Neural cell (in vitro differentiated cells): Measurements from ENCODE around the gene F2R. TPM values are rescaled to one million over a fixed set of nuclear protein-coding genes. Genes with fewer than 3 reads are reported as not detected.

Experiments
- H2AFZ ChIP-seq: fragments of 200-600, 300-800 bp; sonication (generic), shearing (Covaris generic); 2 replicates; pipeline ENCODE4 v1.6.0; 2014; ENCODE audit warnings: low read depth, mild to moderate bottlenecking, antibody characterized with exemption, low read length, moderate library complexity
- H3F3A ChIP-seq: fragments of 200-600 bp; shearing (Covaris generic); 2 replicates; pipeline ENCODE4 v1.6.1; 2016; ENCODE audit warnings: mild to moderate bottlenecking, moderate library complexity, mixed read lengths, antibody characterized with exemption, low read length; ENCODE audit not compliant: insufficient read depth, poor library complexity, severe bottlenecking
- H3K27ac ChIP-seq: fragments of 200-600, 300-800 bp; sonication (generic), shearing (Covaris generic); 2 replicates; pipeline ENCODE4 v1.5.1; 2014; ENCODE audit warnings: mild to moderate bottlenecking, low read length, moderate library complexity
- H3K27me3 ChIP-seq: fragments of 300-800, 200-600 bp; sonication (generic), shearing (Covaris generic); 2 replicates; pipeline ENCODE4 v1.6.0; 2014; ENCODE audit warnings: mild to moderate bottlenecking, low read depth, low read length, moderate library complexity; ENCODE audit not compliant: insufficient read depth
- H3K36me3 ChIP-seq: fragments of 300-800, 200-600 bp; sonication (generic), shearing (Covaris generic); 2 replicates; pipeline ENCODE4 v1.5.1; 2014; ENCODE audit warnings: mild to moderate bottlenecking, antibody characterized with exemption, low read length, moderate library complexity; ENCODE audit not compliant: insufficient read depth
- H3K4me2 ChIP-seq: fragments of 300-800, 200-600 bp; sonication (generic), shearing (Covaris generic); 2 replicates; pipeline ENCODE4 v1.6.0; 2014; ENCODE audit warnings: mild to moderate bottlenecking, low read length
- H3K4me3 ChIP-seq: fragments of 300-800, 200-600 bp; sonication (generic), shearing (Covaris generic); 2 replicates; pipeline ENCODE4 v1.5.1; 2014; ENCODE audit warnings: mild to moderate bottlenecking, low read length, moderate library complexity
- H3K79me2 ChIP-seq: fragments of 200-600 bp; shearing (Covaris generic); replicated peaks from 2 replicates; pipeline ENCODE4 v1.6.0; 2014; ENCODE audit warnings: mild to moderate bottlenecking, low read length, moderate library complexity; ENCODE audit not compliant: insufficient read depth
- H3K9ac ChIP-seq: fragments of 300-800, 200-600 bp; sonication (generic), shearing (Covaris generic); 2 replicates; pipeline ENCODE4 v1.6.1; 2016; ENCODE audit warnings: mild to moderate bottlenecking, low read length, mixed read lengths
- H3K9me2 ChIP-seq: fragments of 200-600 bp; shearing (Covaris generic); 2 replicates; pipeline ENCODE4 v1.6.1; 2016; ENCODE audit warnings: mild to moderate bottlenecking, low read length, mixed read lengths; ENCODE audit not compliant: insufficient read depth
- H3K9me3 ChIP-seq: fragments of 200-600, 300-800 bp; sonication (generic), shearing (Covaris generic); 2 replicates; pipeline ENCODE4 v1.6.1; 2016; ENCODE audit warnings: mild to moderate bottlenecking, mixed run types, low read length, moderate library complexity, mixed read lengths
- H4K20me1 ChIP-seq: fragments of 200-600 bp; shearing (Covaris generic); 2 replicates; pipeline ENCODE4 v1.6.1; 2016; ENCODE audit warnings: mild to moderate bottlenecking, mixed run types; ENCODE audit not compliant: insufficient read depth
- EP300 ChIP-seq: fragments of 450-650 bp; conservative IDR thresholded peaks from 2 replicates; pipeline ENCODE4 v1.6.1; 2014; ENCODE audit warnings: antibody characterized with exemption, mild to moderate bottlenecking, moderate library complexity; ENCODE audit not compliant: poor library complexity, severe bottlenecking
- EZH2 ChIP-seq: fragments of 200-600, 300-800 bp; shearing (Covaris generic), sonication (generic); IDR thresholded peaks from 2 replicates; pipeline ENCODE4 v1.6.1; 2014; ENCODE audit warnings: antibody characterized with exemption, low read length, borderline replicate concordance, mild to moderate bottlenecking; ENCODE audit not compliant: insufficient read depth, poor library complexity, severe bottlenecking
- MXI1 ChIP-seq: fragments of 450-650 bp; conservative IDR thresholded peaks from 2 replicates; pipeline ENCODE4 v1.6.1; 2014; ENCODE audit warnings: antibody characterized with exemption, mild to moderate bottlenecking; ENCODE audit not compliant: poor library complexity, severe bottlenecking
- POLR2AphosphoS5 ChIP-seq: IDR thresholded peaks from 2 replicates; pipeline ENCODE4 v1.6.1; 2012
- RAD21 ChIP-seq: fragments of 450-650 bp; conservative IDR thresholded peaks from 2 replicates; pipeline ENCODE4 v1.6.1; 2014; ENCODE audit warnings: antibody characterized with exemption, mild to moderate bottlenecking, moderate library complexity
- SMC3 ChIP-seq: fragments of 450-650 bp; conservative IDR thresholded peaks from 2 replicates; pipeline ENCODE4 v1.6.1; 2014; ENCODE audit warnings: antibody characterized with exemption, mild to moderate bottlenecking, moderate library complexity; ENCODE audit not compliant: poor library complexity
- TAF1 ChIP-seq: IDR thresholded peaks from 2 replicates; pipeline ENCODE4 v1.6.1; 2012; ENCODE audit warnings: low read depth
- polyA plus RNA-seq: library from polyadenylated mRNA; depleted of rRNA; stranded (reverse); fragments of >200 nt; gene quantifications from 2 replicates; pipeline ENCODE4 v1.2.3, GENCODE V29; 2014
- TF ChIP-seq, protein P1 (sequence below): IDR thresholded peaks from 2 replicates; pipeline ENCODE4 v1.6.1; 2012; ENCODE audit warnings: borderline replicate concordance
- TF ChIP-seq, protein P2 (sequence below): fragments of 450-650 bp; IDR thresholded peaks from 2 replicates; pipeline ENCODE4 v1.5.1; 2014; ENCODE audit warnings: antibody characterized with exemption, mild to moderate bottlenecking, moderate library complexity; ENCODE audit not compliant: poor library complexity, severe bottlenecking

F2R gene
- polyA plus RNA-seq, 1 donor from 2014 or later = 35.9 TPM

DNA sequence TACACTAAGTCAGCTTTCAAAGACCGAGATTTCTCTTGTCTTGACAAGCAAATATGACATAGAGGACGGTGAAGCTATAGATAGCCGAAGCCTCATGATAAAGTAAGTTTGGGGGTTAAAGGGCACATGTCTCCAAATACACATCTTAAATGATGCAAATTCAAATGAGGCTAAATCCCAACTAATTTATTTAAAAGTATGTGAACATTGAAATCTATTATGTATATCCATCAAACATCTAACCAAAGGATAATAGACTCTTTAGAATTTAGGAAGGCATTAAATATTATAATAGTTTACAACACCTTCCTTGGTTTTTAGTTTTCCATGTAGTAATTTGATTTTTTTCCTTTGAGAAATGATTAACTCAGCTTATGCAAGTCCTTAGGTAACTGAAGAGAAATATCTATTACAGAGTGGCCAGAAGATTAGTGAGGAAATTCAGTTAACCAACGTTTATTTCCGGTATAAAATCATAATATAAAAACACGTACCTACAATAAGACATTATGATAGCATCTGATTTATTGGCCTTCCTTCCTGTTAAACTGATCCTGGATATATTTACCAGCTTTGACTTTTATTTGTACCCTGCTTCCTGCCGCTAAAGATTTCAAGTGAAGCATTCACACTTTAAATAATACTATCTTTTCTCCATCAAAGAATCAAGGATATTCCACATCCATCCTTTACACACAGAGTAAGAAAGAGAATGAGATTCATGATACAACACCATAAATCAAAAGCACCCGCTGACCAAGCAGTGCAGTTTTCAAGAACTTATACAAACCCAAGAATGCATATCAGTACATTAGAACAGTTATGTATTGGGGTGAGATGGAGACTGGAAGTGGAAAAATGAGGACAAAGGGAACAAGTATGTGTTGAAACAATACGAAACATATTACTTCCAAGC, 31.9 kb upstream of the F2R start:
- no peaks in the 10 kb centered on the region for H3K9me2 ChIP-seq

DNA sequence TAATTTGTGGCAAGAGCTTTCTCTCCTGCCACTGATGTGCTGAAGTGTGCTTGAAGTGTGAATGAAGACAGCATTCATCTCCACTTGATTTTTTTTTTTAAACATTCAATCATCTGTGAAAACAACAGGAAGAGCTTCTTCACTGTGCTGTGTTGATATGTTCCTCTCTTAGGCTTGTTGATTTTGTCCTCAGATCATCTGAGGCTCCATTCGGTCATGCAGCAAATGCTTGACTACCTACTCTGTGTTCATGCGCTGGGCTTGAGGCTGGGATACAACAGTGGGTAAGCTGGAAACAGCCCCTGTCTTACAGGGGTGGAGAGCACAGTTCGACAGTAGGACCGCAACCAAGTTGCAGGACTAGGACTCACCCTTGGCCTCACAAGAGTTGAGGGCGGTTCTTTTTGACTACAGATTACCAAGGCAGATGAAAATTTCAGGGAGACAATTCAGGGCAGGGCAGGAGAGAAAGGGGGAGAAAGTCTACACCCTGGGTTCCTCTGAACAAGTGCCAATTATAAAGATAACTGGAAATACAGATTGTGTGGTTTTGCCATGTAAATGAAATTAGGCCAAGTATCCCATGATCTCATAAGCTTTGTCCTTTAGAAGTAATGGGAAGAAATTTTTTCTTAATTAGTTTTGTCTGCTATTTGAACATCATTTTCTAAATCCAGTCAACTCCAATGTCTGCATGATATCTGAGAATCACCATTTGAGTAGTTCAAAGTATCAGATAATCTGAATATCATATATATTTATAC, 31.0 kb upstream of the F2R start:
- no peaks in the 10 kb centered on the region for H3K36me3 ChIP-seq
- no peaks in the 10 kb centered on the region for H3F3A ChIP-seq
- H3K9me3 ChIP-seq = no peaks in the 10 kb centered on the region
- no peaks in the 10 kb centered on the region for H3K27me3 ChIP-seq
- H3K4me3 ChIP-seq = no peak overlapping the region
- no peaks in the 10 kb centered on the region for H3K79me2 ChIP-seq
- no peaks in the 10 kb centered on the region for H3K9me2 ChIP-seq
- H2AFZ ChIP-seq = no peak overlapping the region
- no peak overlapping the region for H3K27ac ChIP-seq
- H3K4me2 ChIP-seq = no peak overlapping the region
- H3K9ac ChIP-seq = no peak overlapping the region
- no peaks in the 10 kb centered on the region for H4K20me1 ChIP-seq
- TF ChIP-seq, protein P1, sequence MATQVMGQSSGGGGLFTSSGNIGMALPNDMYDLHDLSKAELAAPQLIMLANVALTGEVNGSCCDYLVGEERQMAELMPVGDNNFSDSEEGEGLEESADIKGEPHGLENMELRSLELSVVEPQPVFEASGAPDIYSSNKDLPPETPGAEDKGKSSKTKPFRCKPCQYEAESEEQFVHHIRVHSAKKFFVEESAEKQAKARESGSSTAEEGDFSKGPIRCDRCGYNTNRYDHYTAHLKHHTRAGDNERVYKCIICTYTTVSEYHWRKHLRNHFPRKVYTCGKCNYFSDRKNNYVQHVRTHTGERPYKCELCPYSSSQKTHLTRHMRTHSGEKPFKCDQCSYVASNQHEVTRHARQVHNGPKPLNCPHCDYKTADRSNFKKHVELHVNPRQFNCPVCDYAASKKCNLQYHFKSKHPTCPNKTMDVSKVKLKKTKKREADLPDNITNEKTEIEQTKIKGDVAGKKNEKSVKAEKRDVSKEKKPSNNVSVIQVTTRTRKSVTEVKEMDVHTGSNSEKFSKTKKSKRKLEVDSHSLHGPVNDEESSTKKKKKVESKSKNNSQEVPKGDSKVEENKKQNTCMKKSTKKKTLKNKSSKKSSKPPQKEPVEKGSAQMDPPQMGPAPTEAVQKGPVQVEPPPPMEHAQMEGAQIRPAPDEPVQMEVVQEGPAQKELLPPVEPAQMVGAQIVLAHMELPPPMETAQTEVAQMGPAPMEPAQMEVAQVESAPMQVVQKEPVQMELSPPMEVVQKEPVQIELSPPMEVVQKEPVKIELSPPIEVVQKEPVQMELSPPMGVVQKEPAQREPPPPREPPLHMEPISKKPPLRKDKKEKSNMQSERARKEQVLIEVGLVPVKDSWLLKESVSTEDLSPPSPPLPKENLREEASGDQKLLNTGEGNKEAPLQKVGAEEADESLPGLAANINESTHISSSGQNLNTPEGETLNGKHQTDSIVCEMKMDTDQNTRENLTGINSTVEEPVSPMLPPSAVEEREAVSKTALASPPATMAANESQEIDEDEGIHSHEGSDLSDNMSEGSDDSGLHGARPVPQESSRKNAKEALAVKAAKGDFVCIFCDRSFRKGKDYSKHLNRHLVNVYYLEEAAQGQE = no peak
- no peak for TF ChIP-seq MXI1
- TF ChIP-seq RAD21 = no peak
- TF ChIP-seq POLR2AphosphoS5 = no peak
- no peak for TF ChIP-seq EP300
- no peak for TF ChIP-seq EZH2
- TF ChIP-seq, protein P2, sequence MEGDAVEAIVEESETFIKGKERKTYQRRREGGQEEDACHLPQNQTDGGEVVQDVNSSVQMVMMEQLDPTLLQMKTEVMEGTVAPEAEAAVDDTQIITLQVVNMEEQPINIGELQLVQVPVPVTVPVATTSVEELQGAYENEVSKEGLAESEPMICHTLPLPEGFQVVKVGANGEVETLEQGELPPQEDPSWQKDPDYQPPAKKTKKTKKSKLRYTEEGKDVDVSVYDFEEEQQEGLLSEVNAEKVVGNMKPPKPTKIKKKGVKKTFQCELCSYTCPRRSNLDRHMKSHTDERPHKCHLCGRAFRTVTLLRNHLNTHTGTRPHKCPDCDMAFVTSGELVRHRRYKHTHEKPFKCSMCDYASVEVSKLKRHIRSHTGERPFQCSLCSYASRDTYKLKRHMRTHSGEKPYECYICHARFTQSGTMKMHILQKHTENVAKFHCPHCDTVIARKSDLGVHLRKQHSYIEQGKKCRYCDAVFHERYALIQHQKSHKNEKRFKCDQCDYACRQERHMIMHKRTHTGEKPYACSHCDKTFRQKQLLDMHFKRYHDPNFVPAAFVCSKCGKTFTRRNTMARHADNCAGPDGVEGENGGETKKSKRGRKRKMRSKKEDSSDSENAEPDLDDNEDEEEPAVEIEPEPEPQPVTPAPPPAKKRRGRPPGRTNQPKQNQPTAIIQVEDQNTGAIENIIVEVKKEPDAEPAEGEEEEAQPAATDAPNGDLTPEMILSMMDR = no peak

More for the DNA sequence above, 31.9 kb upstream of the F2R start:
- no peak overlapping the region for H3K4me3 ChIP-seq
- no peak overlapping the region for H3K9ac ChIP-seq
- H4K20me1 ChIP-seq = no peaks in the 10 kb centered on the region
- no peak overlapping the region for H3K27ac ChIP-seq
- no peaks in the 10 kb centered on the region for H3K36me3 ChIP-seq
- no peaks in the 10 kb centered on the region for H3K9me3 ChIP-seq
- H3K79me2 ChIP-seq = no peaks in the 10 kb centered on the region
- H3F3A ChIP-seq = no peaks in the 10 kb centered on the region
- no peaks in the 10 kb centered on the region for H3K27me3 ChIP-seq
- TF ChIP-seq EP300 (no peak), TAF1 (no peak), MXI1 (no peak), SMC3 (no peak), EZH2 (no peak), RAD21 (no peak), POLR2AphosphoS5 (no peak)
- TF ChIP-seq, protein P1 = no peak
- TF ChIP-seq, protein P2 = no peak
- H2AFZ ChIP-seq = no peak overlapping the region
- no peak overlapping the region for H3K4me2 ChIP-seq
